H9 (cell line): Measurements from ENCODE around the gene GRIA1. TPM values are rescaled to one million over a fixed set of nuclear protein-coding genes. Genes with fewer than 3 reads are reported as not detected.

Experiments
- DNase-seq: peaks from one replicate; pipeline ENCODE4 v3.0.0-alpha.2; 2017
- H2AFZ ChIP-seq: one replicate; pipeline ENCODE4 v1.6.1; 2013; ENCODE audit warnings: mild to moderate bottlenecking, low read length, control low read depth, moderate library complexity
- H2AK5ac ChIP-seq: 2 replicates; pipeline ENCODE4 v1.6.1; 2013; ENCODE audit warnings: low read length, control low read depth, mixed read lengths; ENCODE audit not compliant: insufficient read length
- H2BK120ac ChIP-seq: one replicate; pipeline ENCODE4 v1.6.1; 2013; ENCODE audit warnings: low read depth, mild to moderate bottlenecking, low read length, control low read depth, inconsistent platforms; ENCODE audit not compliant: poor library complexity, severe bottlenecking
- H2BK12ac ChIP-seq: 2 replicates; pipeline ENCODE4 v1.6.1; 2013; ENCODE audit warnings: low read length, control low read depth, mixed read lengths, low read depth; ENCODE audit not compliant: insufficient read length
- H2BK15ac ChIP-seq: 2 replicates; pipeline ENCODE4 v1.6.1; 2013; ENCODE audit warnings: low read depth, low read length, control low read depth
- H2BK20ac ChIP-seq: one replicate; pipeline ENCODE4 v1.6.1; 2013; ENCODE audit warnings: low read depth, mild to moderate bottlenecking, low read length, control low read depth, inconsistent platforms; ENCODE audit not compliant: poor library complexity, severe bottlenecking
- H2BK5ac ChIP-seq: 2 replicates; pipeline ENCODE4 v1.6.1; 2013; ENCODE audit warnings: low read length, control low read depth, mixed read lengths; ENCODE audit not compliant: insufficient read length
- H3K14ac ChIP-seq: 2 replicates; pipeline ENCODE4 v1.6.1; 2013; ENCODE audit warnings: low read length, control low read depth; ENCODE audit not compliant: insufficient read depth
- H3K18ac ChIP-seq: 2 replicates; pipeline ENCODE4 v1.6.1; 2013; ENCODE audit warnings: low read depth, mild to moderate bottlenecking, mixed read lengths, low read length, control low read depth; ENCODE audit not compliant: insufficient read length
- H3K23ac ChIP-seq: 2 replicates; pipeline ENCODE4 v1.6.1; 2013; ENCODE audit warnings: low read length, control low read depth, mixed read lengths, low read depth; ENCODE audit not compliant: insufficient read length
- H3K23me2 ChIP-seq: 2 replicates; pipeline ENCODE4 v1.6.1; 2013; ENCODE audit warnings: low read depth, mild to moderate bottlenecking, mixed read lengths, low read length, control low read depth; ENCODE audit not compliant: insufficient read length, poor library complexity, severe bottlenecking
- H3K27ac ChIP-seq: 2 replicates; pipeline ENCODE4 v1.5.1; 2013; ENCODE audit warnings: low read length, control low read depth, mixed read lengths, low read depth; ENCODE audit not compliant: insufficient read length
- H3K27me3 ChIP-seq: 2 replicates; pipeline ENCODE4 v1.6.1; 2013; ENCODE audit warnings: low read length, control low read depth, inconsistent platforms; ENCODE audit not compliant: insufficient read depth
- H3K4ac ChIP-seq: 2 replicates; pipeline ENCODE4 v1.6.1; 2013; ENCODE audit warnings: low read depth, mild to moderate bottlenecking, control low read depth, inconsistent platforms, low read length, moderate library complexity
- H3K4me1 ChIP-seq: 2 replicates; pipeline ENCODE4 v1.6.1; 2013; ENCODE audit warnings: low read length, control low read depth, inconsistent platforms; ENCODE audit not compliant: insufficient read depth
- H3K4me2 ChIP-seq: 2 replicates; pipeline ENCODE4 v1.6.1; 2013; ENCODE audit warnings: low read length, control low read depth, mixed read lengths; ENCODE audit not compliant: insufficient read length, insufficient read depth
- H3K56ac ChIP-seq: 2 replicates; pipeline ENCODE4 v1.6.1; 2013; ENCODE audit warnings: low read depth, mild to moderate bottlenecking, mixed read lengths, low read length, control low read depth; ENCODE audit not compliant: insufficient read length
- H3K79me1 ChIP-seq: 2 replicates; pipeline ENCODE4 v1.6.1; 2013; ENCODE audit warnings: low read depth, mild to moderate bottlenecking, moderate library complexity, low read length, control low read depth, inconsistent platforms; ENCODE audit not compliant: insufficient read depth, poor library complexity, severe bottlenecking
- H3K79me2 ChIP-seq: 2 replicates; pipeline ENCODE4 v1.6.1; 2013; ENCODE audit warnings: low read length, control low read depth, inconsistent platforms; ENCODE audit not compliant: insufficient read depth
- H3K9ac ChIP-seq: 2 replicates; pipeline ENCODE4 v1.6.1; 2013; ENCODE audit warnings: low read length, control low read depth, mixed read lengths; ENCODE audit not compliant: insufficient read length; ENCODE audit errors: extremely low read depth
- H3K9me3 ChIP-seq: one replicate; pipeline ENCODE4 v1.6.1; 2013; ENCODE audit warnings: low read depth, low read length, inconsistent platforms; ENCODE audit not compliant: control insufficient read depth
- H3T11ph ChIP-seq: one replicate; pipeline ENCODE4 v1.6.1; 2013; ENCODE audit warnings: mild to moderate bottlenecking, low read length, control low read depth, inconsistent platforms
- H4K20me1 ChIP-seq: one replicate; pipeline ENCODE4 v1.6.1; 2013; ENCODE audit not compliant: control insufficient read depth, insufficient read length, insufficient read depth
- H4K5ac ChIP-seq: 2 replicates; pipeline ENCODE4 v1.6.1; 2013; ENCODE audit warnings: low read depth, mild to moderate bottlenecking, mixed read lengths, low read length, control low read depth; ENCODE audit not compliant: insufficient read length
- H4K8ac ChIP-seq: replicated peaks from 2 replicates; pipeline ENCODE4 v1.6.1; 2013; ENCODE audit warnings: low read length, control low read depth, mixed read lengths, low read depth; ENCODE audit not compliant: insufficient read length
- H4K91ac ChIP-seq: 2 replicates; pipeline ENCODE4 v1.6.1; 2013; ENCODE audit warnings: low read depth, mild to moderate bottlenecking, moderate library complexity, mixed read lengths, low read length, control low read depth; ENCODE audit not compliant: insufficient read length
- H3K27ac Mint-ChIP-seq, 3 experiments: 2 replicates in 2 of 3; 3 replicates in 1 of 3; pipeline ENCODE4 v1.8.0; 2020 to 2021; ENCODE audit warnings: mixed read lengths in 3 of 3, mild to moderate bottlenecking in 1 of 3, moderate library complexity in 1 of 3
- H3K27me3 Mint-ChIP-seq: 2 replicates; pipeline ENCODE4 v1.8.0; 2021; ENCODE audit warnings: low read depth, mild to moderate bottlenecking, moderate library complexity, mixed read lengths
- H3K36me3 Mint-ChIP-seq, 3 experiments: 2 replicates in 2 of 3; 3 replicates in 1 of 3; pipeline ENCODE4 v1.8.0; 2020 to 2021; ENCODE audit warnings: low read depth in 3 of 3, mixed read lengths in 3 of 3; ENCODE audit not compliant: insufficient read depth in 1 of 3
- H3K4me1 Mint-ChIP-seq, 2 experiments: 2 replicates each; pipeline ENCODE4 v1.8.0; 2020; ENCODE audit warnings: mixed read lengths in 2 of 2
- H3K4me3 Mint-ChIP-seq, 2 experiments: 2 replicates in 1 of 2; 3 replicates in 1 of 2; pipeline ENCODE4 v1.8.0; 2020 to 2021; ENCODE audit warnings: mild to moderate bottlenecking in 2 of 2, mixed read lengths in 2 of 2, moderate library complexity in 1 of 2
- H3K9me3 Mint-ChIP-seq, 2 experiments: 2 replicates in 1 of 2; 3 replicates in 1 of 2; pipeline ENCODE4 v1.8.0; 2020; ENCODE audit warnings: mild to moderate bottlenecking in 2 of 2, mixed read lengths in 2 of 2, moderate library complexity in 1 of 2
- WGBS: extraction: QIAGEN DNeasy Blood & Tissue Kit; methylation state at CpG from one replicate; pipeline ENCODE4 v1.1.7; 2013; ENCODE audit warnings: missing lambda C conversion rate, low lambda C conversion rate, mixed read lengths; ENCODE audit not compliant: insufficient read length; ENCODE audit errors: extremely low coverage; 5-methylcytosine and 5-hydroxymethylcytosine counted together
- total RNA-seq: library from RNA; stranded (reverse); gene quantifications from 2 replicates; pipeline ENCODE4 v1.2.1, GENCODE V29; 2021
- TF ChIP-seq, protein P1 (sequence below): fragments of 200-600 bp; sonication (generic); conservative IDR thresholded peaks from 3 replicates; pipeline ENCODE4 v1.8.0; 2021; ENCODE audit warnings: antibody characterized with exemption, mild to moderate bottlenecking

GRIA1 gene
- total RNA-seq, 1 experiment from 2014 or later, result 0.52 TPM

DNA sequence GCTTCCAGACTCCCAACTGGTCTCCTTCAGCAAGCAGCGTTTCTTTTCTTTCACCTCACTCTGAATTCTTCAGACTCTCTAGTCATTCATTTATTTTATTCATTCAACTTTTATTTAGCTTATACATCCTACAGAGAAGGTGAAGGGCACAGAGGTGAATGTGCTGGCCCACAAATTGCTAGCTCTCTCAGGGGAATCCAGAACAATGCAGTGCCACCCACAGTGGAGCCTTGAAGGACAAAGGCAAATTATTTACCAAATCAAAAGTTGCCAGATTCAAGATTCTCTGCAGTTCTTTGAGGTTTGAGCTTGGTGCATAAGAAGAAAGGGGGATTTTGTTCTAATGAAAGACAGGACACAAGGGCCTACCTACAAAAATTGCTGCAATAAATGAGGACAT lies 29.7 kb downstream of the GRIA1 start:
- Histone ChIP-seq H2AFZ (no peak overlapping the region), H3K4me1 (peaks cover 11% of the 10 kb centered on the region; the same call in 1 of the 2 replicates), H2AK5ac (no peak overlapping the region), H3K79me2 (no peaks in the 10 kb centered on the region), H3K79me1 (no peaks in the 10 kb centered on the region), H2BK12ac (no peak overlapping the region), H4K8ac (no peak overlapping the region), H3T11ph (no peak overlapping the region), H2BK15ac (no peak overlapping the region), H3K4me2 (no peak overlapping the region), H3K14ac (no peak overlapping the region), H3K27ac (no peak overlapping the region), H3K23me2 (no peaks in the 10 kb centered on the region), H3K18ac (no peak overlapping the region), H2BK20ac (no peak overlapping the region), H3K9me3 (no peaks in the 10 kb centered on the region), H3K4ac (no peak overlapping the region), H4K91ac (no peak overlapping the region), H3K9ac (no peak overlapping the region), H2BK120ac (no peak overlapping the region), H3K27me3 (no peaks in the 10 kb centered on the region), H4K5ac (no peak overlapping the region), H3K23ac (no peak overlapping the region), H3K56ac (no peak overlapping the region), H2BK5ac (no peak overlapping the region), H4K20me1 (no peaks in the 10 kb centered on the region)
- DNase-seq, result no peak
- peaks cover 0 to under 1% (median 0%) of the 10 kb centered on the region in 3 experiments; a peak in 1 of 7 replicates for H3K36me3 Mint-ChIP-seq
- no peaks in the 10 kb centered on the region for H3K27me3 Mint-ChIP-seq
- no peak overlapping the region for H3K4me3 Mint-ChIP-seq
- TF ChIP-seq, protein P1, sequence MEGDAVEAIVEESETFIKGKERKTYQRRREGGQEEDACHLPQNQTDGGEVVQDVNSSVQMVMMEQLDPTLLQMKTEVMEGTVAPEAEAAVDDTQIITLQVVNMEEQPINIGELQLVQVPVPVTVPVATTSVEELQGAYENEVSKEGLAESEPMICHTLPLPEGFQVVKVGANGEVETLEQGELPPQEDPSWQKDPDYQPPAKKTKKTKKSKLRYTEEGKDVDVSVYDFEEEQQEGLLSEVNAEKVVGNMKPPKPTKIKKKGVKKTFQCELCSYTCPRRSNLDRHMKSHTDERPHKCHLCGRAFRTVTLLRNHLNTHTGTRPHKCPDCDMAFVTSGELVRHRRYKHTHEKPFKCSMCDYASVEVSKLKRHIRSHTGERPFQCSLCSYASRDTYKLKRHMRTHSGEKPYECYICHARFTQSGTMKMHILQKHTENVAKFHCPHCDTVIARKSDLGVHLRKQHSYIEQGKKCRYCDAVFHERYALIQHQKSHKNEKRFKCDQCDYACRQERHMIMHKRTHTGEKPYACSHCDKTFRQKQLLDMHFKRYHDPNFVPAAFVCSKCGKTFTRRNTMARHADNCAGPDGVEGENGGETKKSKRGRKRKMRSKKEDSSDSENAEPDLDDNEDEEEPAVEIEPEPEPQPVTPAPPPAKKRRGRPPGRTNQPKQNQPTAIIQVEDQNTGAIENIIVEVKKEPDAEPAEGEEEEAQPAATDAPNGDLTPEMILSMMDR, result no peak
- H3K27ac Mint-ChIP-seq, result peak overlapping the region in 2 of 3 experiments; percentile 74 to 81; a peak in 3 of 7 replicates
- H3K4me1 Mint-ChIP-seq, result peaks cover 41 to 47% of the 10 kb centered on the region in 2 experiments
- H3K9me3 Mint-ChIP-seq, result no peaks in the 10 kb centered on the region; a peak in 1 of 5 replicates
- no CpG with 5 or more reads among the region's 1 CpG for WGBS
